Measurements from ENCODE around the gene EXOSC9.
"Not testable (repeated sequence)": the region's sequence is repeated elsewhere in the genome, so short reads cannot be mapped to it uniquely, and the experiment has no call there.

Gene EXOSC9

DNA sequence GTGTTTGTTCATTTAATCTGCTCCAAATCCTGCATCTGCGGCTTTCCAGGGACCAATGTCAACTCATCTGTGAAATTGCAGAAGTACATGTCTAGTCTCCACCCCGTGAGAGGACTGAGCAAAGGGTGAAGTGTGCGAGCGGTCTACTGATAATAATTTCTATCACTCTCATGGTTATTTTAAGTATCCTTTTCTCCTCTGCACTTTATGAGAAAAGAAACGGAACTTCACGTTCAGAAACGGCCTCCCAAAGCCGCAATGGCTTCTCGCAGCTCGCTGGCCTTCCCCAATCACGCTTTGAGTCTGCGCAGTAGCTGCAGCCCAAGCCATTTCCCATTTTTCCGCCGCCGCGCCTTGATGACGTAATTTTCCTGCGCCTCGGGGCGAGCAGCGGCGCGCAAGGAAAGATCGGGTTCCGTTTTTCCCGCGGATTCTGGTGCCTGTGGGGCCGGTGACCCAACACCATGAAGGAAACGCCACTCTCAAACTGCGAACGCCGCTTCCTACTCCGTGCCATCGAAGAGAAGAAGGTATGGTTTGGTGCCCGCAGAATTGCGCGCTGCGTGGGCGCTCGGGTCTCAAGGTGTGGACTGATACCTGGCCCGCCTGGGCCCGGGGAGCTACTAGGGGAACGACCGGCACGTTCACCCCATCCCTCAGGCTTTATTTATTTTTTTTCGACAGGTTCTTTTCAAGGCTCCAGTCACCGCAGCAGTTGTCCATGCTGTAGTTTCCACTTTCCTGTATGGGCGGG is at the start of gene EXOSC9:
EXOSC9 (plus strand) TSS at position 363 of the 754 bp plus-strand sequence; CDS start at position 465, 102 bp downstream.
- H3K4me3 ChIP-seq (ENCODE audit: low read depth, low read length) = peak within 1 kb of the TSS; percentile 100
- peak; percentile 85 for DNase-seq (ENCODE audit: low read depth)

GRCh38 chr4:121752142-121752541 is 49.0 kb upstream of the EXOSC9 start:
- not testable (repeated sequence) for H3K4me3 ChIP-seq (ENCODE audit: low read depth, low read length); DNase-seq (ENCODE audit: low read depth)

DNA sequence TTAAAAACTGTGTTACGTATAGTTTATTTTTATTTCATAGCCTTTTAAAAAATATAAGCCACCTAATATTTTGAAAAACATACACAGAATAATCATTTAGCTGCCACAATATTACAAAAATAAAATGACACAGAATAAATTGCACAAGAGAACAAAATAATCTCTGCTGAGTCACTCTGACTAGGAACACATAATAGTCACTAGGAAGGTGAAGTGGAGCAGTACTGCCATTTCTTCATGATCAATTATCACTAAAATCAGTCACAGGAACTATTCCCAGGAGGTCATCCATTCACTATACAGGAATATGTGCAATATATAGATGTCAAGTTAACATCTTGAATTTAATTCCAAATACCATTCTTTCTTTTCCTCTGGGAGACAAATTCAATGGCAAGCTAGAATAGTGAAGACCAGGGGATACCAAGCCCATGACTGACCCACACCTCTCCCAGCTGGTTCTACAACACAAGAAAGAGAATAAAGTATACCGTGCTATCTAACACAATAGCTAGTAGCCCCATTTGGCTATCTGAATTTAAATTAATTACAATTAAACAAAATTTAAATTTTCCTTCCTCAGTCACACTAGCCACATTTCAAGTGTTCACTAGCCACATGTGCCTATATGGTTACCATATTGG is 42.1 kb upstream of the EXOSC9 start:
- H3K4me3 ChIP-seq (ENCODE audit: low read depth, low read length) = no peak overlapping the region
- peak; percentile 12 for DNase-seq (ENCODE audit: low read depth)

DNA sequence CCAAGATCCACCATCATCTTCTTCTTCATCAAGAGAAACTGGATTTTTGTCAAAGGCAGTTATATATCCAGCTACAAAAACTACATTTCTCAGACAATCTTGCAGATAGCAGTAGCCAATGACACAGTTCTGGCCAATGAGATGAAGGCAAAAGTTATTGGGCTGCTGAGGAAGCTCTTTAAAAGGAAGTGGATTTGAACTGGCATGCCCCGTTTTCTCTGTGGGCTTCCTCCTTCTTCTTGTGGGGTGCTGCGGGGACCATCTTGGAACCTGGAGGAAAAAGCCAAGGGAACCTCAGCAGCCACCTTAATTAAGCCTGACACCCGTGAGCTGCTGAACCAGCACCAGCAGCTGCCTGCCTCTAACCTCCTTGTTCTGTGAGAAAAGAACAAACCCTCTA is 40.9 kb upstream of the EXOSC9 start:
- no peak for DNase-seq (ENCODE audit: low read depth)
- H3K4me3 ChIP-seq (ENCODE audit: low read depth, low read length) = no peak overlapping the region

DNA sequence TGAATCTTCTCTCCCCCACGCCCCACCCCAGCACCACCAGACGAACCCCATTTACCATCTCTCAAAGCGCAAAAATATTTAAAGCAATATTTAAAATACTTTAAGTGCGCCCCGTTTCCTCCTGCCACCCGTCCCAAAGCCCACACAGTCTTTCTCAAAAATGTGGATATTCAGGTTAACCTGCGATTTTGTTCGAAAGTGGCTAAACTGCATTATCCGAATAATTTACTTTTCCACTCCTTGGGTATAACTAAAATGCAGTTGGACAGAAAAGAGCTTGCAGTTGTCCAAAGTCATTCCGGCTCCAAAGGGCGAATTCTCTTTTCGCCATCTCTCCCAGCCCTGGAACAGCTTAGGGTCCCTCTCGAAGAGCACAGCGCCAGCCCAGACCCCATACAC is 36.8 kb upstream of the EXOSC9 start:
- peak overlapping the region; percentile 71 for H3K4me3 ChIP-seq (ENCODE audit: low read depth, low read length)
- no peak for DNase-seq (ENCODE audit: low read depth)

DNA sequence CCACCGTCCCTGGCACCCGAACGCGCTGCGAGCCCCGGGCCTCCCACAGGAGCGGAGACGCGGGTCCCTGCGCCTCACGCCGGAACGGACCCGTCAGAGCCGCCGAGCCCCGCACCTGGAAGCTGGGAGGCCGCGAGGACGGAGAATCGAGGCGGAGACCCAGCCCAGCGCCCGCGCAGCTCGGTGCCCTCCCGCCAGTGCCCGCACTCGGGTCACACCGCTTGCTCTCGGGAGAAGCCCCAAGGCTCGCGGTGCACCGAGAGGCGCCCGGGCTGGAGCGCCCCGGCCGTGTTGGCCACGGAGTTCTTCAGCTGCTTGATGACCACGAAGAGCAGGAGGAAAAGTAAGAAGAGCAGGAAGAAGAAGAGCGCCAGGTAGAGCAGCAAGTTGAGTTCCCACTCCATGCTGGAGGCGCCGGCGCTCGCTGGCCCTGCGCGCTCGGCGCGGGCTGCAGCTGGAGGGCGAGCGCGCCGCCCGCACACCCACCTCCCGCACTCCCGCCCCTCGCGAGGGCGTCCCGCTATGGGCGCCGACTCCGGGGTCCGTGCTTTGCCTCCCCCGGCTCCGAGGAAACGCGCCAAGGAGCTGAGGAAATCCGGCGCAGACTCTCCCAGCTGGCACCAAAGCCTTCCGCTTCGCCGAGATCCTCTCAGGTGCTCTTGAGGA is 36.3 kb upstream of the EXOSC9 start, which contains the start of gene SMIM43:
SMIM43 (minus strand) TSS at position 463 of the 666 bp plus-strand sequence; CDS start at position 404, 59 bp downstream.
- DNase-seq (ENCODE audit: low read depth) = no peak
- H3K4me3 ChIP-seq (ENCODE audit: low read depth, low read length) = peak within 1 kb of the TSS; percentile 71

- H3K4me3 ChIP-seq (ENCODE audit: low read depth, low read length) = peak overlapping the region; percentile 71
- no peak for DNase-seq (ENCODE audit: low read depth)
These were observed 35.8 kb upstream of the EXOSC9 start for GRCh38 chr4:121765368-121765705.

- no peak for DNase-seq (ENCODE audit: low read depth)
- H3K4me3 ChIP-seq (ENCODE audit: low read depth, low read length) = no peak overlapping the region
These were observed 35.1 kb upstream of the EXOSC9 start for GRCh38 chr4:121765971-121766538.

DNA sequence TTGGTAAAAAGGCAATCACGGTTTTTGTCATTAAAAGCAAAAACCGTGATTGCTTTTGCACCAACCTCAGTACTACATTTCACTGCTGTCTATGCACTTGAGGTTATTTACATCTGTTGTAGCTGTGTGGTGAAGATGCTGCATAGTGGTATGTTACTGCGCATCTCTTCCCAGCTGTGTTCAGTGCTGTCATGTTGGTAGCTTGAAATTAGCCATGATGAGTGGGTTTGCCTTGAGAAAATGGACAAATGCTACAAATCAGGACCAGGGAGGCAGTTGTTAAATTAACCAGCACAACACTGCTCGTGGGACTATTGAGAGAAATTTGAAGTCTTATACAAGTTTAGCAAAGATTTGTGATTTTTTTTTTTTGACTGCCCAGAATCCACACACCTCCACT is 34.0 kb upstream of the EXOSC9 start:
- no peak overlapping the region for H3K4me3 ChIP-seq (ENCODE audit: low read depth, low read length)
- DNase-seq (ENCODE audit: low read depth) = no peak

GRCh38 chr4:121769341-121769740 is 31.8 kb upstream of the EXOSC9 start:
- H3K4me3 ChIP-seq (ENCODE audit: low read depth, low read length) = no peak overlapping the region
- no peak for DNase-seq (ENCODE audit: low read depth)

- H3K4me3 ChIP-seq (ENCODE audit: low read depth, low read length) = no peak overlapping the region
- DNase-seq (ENCODE audit: low read depth) = no peak
These were observed 29.3 kb upstream of the EXOSC9 start for GRCh38 chr4:121771869-121772268.

DNA sequence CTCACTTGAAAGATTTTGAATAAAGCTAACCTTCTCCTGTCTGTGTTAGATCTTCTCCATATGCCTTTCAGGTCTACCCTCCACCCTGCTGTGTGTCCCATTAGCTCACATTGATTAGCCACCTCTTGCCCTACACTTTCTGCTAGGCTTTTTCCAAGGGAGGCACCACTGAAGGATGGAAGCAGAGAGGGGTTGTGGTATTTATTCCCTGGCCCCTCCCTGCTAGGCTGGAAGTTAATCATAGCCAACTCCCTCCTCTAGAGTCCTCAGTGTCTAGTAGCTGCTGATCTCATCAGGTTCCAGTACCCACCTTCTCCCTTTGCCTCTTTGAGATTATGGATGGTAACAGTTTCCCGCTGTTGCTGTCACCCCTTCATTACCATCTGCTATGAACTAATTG is 27.2 kb upstream of the EXOSC9 start:
- no peak for DNase-seq (ENCODE audit: low read depth)
- no peak overlapping the region for H3K4me3 ChIP-seq (ENCODE audit: low read depth, low read length)

GRCh38 chr4:121776610-121777401 is 24.3 kb upstream of the EXOSC9 start:
- H3K4me3 ChIP-seq (ENCODE audit: low read depth, low read length) = no peak overlapping the region
- DNase-seq (ENCODE audit: low read depth) = no peak

DNA sequence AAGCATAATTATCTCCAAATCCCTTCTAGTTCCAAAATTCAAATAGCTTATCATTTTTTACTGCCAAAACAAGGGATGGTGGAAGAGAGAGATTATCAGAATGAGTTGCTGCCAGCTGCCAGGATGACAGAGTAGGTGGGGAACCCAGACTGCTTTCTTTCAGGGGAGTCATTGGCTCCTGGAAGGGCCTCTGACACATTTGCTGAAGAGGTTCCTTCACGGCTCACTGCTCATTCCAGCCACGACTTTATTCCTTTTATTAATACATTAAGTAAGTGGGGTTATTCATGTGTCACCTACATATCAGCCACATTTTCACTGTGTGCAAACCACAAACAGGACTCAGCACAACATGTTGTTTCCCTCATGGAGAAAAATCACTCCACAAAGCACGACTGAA is 23.5 kb upstream of the EXOSC9 start:
- DNase-seq (ENCODE audit: low read depth) = no peak

GRCh38 chr4:121778991-121779628 is 22.0 kb upstream of the EXOSC9 start:
- no peak overlapping the region for H3K4me3 ChIP-seq (ENCODE audit: low read depth, low read length)
- DNase-seq (ENCODE audit: low read depth) = no peak

More for the DNA sequence above, 23.5 kb upstream of the EXOSC9 start:
- H3K4me3 ChIP-seq (ENCODE audit: low read depth, low read length) = no peak overlapping the region

DNA sequence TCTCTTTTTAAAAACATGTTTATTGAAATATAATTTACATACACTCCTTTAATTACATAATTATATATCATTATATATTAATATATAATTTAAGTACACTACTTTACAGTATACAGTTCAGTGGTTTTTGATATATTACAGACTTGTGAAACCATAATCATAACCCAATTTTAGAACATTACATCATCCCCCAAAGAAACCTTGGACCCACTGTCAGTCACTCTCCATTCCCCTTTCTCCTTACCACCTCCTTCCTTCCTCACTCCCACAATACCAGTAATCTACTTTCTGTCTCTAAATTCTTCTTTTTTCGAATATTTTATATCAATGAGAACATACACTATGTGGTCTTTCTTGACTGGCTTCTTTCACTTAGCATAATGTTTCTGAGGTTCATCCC is 17.9 kb upstream of the EXOSC9 start:
- no peak overlapping the region for H3K4me3 ChIP-seq (ENCODE audit: low read depth, low read length)
- DNase-seq (ENCODE audit: low read depth) = no peak

DNA sequence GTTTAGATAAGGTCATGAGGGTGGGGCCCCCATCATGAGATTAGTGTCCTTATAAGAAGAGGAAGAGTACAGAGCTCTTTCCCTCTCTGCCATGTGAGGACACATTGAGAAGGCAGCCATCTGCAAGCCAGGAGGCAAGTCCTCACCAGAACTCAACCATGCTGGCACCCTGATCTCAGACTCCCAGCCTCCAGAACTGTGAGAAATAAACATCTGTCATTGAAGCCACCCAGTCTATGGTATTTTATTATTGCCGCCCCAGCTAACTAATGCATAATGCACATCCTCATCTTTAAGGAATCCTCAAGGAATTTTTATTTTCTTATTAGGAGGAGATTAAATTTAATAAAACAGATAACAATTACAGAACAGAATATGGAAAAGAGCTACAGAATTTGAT is 16.7 kb upstream of the EXOSC9 start:
- DNase-seq (ENCODE audit: low read depth) = no peak
- no peak overlapping the region for H3K4me3 ChIP-seq (ENCODE audit: low read depth, low read length)

DNA sequence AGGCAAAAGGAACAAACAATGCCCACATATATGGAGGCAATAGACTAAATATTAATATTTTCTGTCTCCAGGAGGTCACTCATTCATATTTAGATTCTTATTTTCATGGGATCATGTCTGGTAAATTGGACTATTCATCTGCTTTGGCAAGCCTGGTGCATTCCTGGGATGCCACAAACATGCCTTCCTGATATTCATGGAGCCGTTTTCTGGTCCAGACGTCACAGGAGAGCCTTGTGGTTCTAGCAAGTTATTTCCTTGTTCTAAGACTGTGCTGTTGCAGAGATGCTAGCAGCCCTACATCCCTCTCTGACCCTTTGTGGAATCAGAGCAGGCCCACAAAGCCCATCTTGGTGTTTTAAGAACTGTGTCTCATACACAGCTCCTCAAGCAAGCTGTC is 16.1 kb upstream of the EXOSC9 start:
- DNase-seq (ENCODE audit: low read depth) = peak; percentile 91
- H3K4me3 ChIP-seq (ENCODE audit: low read depth, low read length) = no peak overlapping the region

DNA sequence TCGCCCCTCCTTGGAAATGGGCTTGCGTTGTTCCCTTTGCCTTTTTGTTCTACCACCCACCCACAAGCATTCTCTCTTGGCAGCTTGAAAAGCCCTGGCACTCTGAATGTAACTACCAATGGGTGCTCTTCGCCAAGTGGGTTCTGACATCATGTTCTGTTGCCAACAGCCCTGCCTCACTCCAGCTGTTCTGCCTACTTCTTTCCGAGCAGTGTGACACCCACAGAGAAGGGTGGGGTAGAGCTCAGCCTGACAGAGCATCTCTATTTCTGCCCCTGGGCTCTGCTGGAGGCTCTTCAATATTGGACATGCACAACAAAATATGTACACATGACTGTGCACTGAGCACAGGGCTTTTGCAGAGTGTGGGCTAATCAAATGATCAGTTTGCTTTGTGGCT is 15.6 kb upstream of the EXOSC9 start:
- peak; percentile 42 for DNase-seq (ENCODE audit: low read depth)
- no peak overlapping the region for H3K4me3 ChIP-seq (ENCODE audit: low read depth, low read length)
